GM19397 (cell line): ENCODE data around the gene KCNH1.

Experiments
- ATAC-seq: cut with Tn5 transposase; IDR thresholded peaks from one replicate; pipeline ENCODE4 v1.9.1; 2021; ENCODE audit warnings: mild to moderate bottlenecking, moderate library complexity; ENCODE audit not compliant: unreplicated experiment

The KCNH1 gene

GRCh38 chr1:210731193-210731592 is 402.8 kb downstream of the KCNH1 start:
- ATAC-seq: no peak

GRCh38 chr1:210730023-210730422 is 403.9 kb downstream of the KCNH1 start:
- no peak for ATAC-seq

- ATAC-seq: no peak
These were observed 405.4 kb downstream of the KCNH1 start for GRCh38 chr1:210728437-210729149.

GRCh38 chr1:210727709-210728108 is 406.2 kb downstream of the KCNH1 start:
- no peak for ATAC-seq

GRCh38 chr1:210726621-210727020 is 407.3 kb downstream of the KCNH1 start:
- no peak for ATAC-seq

- no peak for ATAC-seq
These were observed 409.2 kb downstream of the KCNH1 start for GRCh38 chr1:210724768-210725167.

GRCh38 chr1:210723646-210724045 is 410.3 kb downstream of the KCNH1 start:
- ATAC-seq: no peak

- ATAC-seq: no peak
These were observed 411.4 kb downstream of the KCNH1 start for GRCh38 chr1:210722410-210723081.

- no peak for ATAC-seq
These were observed 418.9 kb downstream of the KCNH1 start for GRCh38 chr1:210715072-210715471.

GRCh38 chr1:210711825-210712612 is 421.9 kb downstream of the KCNH1 start:
- no peak for ATAC-seq

GRCh38 chr1:210709701-210710100 is 424.2 kb downstream of the KCNH1 start:
- ATAC-seq: no peak

- no peak for ATAC-seq
These were observed 426.4 kb downstream of the KCNH1 start for GRCh38 chr1:210707300-210708240.

- no peak for ATAC-seq
These were observed 427.7 kb downstream of the KCNH1 start for GRCh38 chr1:210706246-210706645.

GRCh38 chr1:210705086-210705485 is 428.9 kb downstream of the KCNH1 start:
- no peak for ATAC-seq

GRCh38 chr1:210703593-210703992 is 430.4 kb downstream of the KCNH1 start:
- no peak for ATAC-seq

GRCh38 chr1:210702506-210702905 is 431.4 kb downstream of the KCNH1 start:
- ATAC-seq: no peak

- no peak for ATAC-seq
These were observed 433.4 kb downstream of the KCNH1 start for GRCh38 chr1:210700511-210700910.

GRCh38 chr1:210700083-210700482 is 433.9 kb downstream of the KCNH1 start:
- no peak for ATAC-seq

- ATAC-seq: no peak
These were observed 435.3 kb downstream of the KCNH1 start for GRCh38 chr1:210698661-210699060.

- ATAC-seq: no peak
These were observed 436.8 kb downstream of the KCNH1 start for GRCh38 chr1:210697185-210697584.

- ATAC-seq: peak; percentile 80
These were observed 437.2 kb downstream of the KCNH1 start for GRCh38 chr1:210696709-210697108.
